Transverse colon (tissue), 4 donors: ENCODE data around the gene CDHR1. TPM values are rescaled to one million over a fixed set of nuclear protein-coding genes. Genes with fewer than 3 reads are reported as not detected.

Experiments used
- DNase-seq: peaks from one replicate; pipeline ENCODE4 v3.0.0-alpha.2; 2019
- H3K27ac ChIP-seq, 4 donors: fragments of 200-600 bp; sonication (generic); 2 replicates each; pipeline ENCODE4 v1.5.1; 2016 to 2018; ENCODE audit warnings: inconsistent platforms in 4 of 4
- H3K27me3 ChIP-seq: fragments of 200-600 bp; sonication (generic); 2 replicates; pipeline ENCODE4 v1.5.1; 2017; ENCODE audit warnings: inconsistent platforms
- H3K36me3 ChIP-seq, 4 donors: fragments of 200-600 bp; sonication (generic); 2 replicates each; pipeline ENCODE4 v1.5.1; 2017 to 2019; ENCODE audit warnings: inconsistent platforms in 4 of 4
- H3K4me1 ChIP-seq, 4 donors: fragments of 200-600 bp; sonication (generic); 2 replicates each; pipeline ENCODE4 v1.5.1; 2017 to 2020; ENCODE audit warnings: inconsistent platforms in 4 of 4
- H3K4me3 ChIP-seq, 4 donors: fragments of 200-600 bp; sonication (generic); 1 replicate in 1 of 4; 2 replicates in 3 of 4; pipeline versions ENCODE4 v1.5.1 to v1.6.1; 2017 to 2019; ENCODE audit warnings: inconsistent platforms in 4 of 4
- H3K9me3 ChIP-seq, 2 donors: fragments of 200-600 bp; sonication (generic); 2 replicates each; pipeline ENCODE4 v1.5.1; 2017 to 2019; ENCODE audit warnings: inconsistent platforms in 2 of 2
- CTCF ChIP-seq, 5 experiments: fragments of 200-600 bp in 3 of 5; fragments of 450-650 bp in 2 of 5; sonication (generic) in 3 of 5; IDR thresholded peaks; 1 replicate in 2 of 5; 2 replicates in 3 of 5; pipeline ENCODE4 v1.5.1; 2016 to 2017; ENCODE audit warnings: antibody characterized with exemption in 5 of 5, inconsistent platforms in 3 of 5, mild to moderate bottlenecking in 2 of 5, moderate library complexity in 1 of 5
- EP300 ChIP-seq: sonication (generic); formaldehyde crosslinking; IDR thresholded peaks from one replicate; pipeline ENCODE4 v1.6.1; 2017; ENCODE audit warnings: antibody characterized with exemption, low read depth
- POLR2A ChIP-seq: fragments of 450-650 bp; IDR thresholded peaks from one replicate; pipeline ENCODE4 v1.6.1; 2016; ENCODE audit warnings: antibody characterized with exemption, mild to moderate bottlenecking, moderate library complexity
- POLR2AphosphoS5 ChIP-seq, 3 donors: sonication (generic); formaldehyde crosslinking; IDR thresholded peaks; one replicate each; pipeline ENCODE4 v1.6.1; 2016; ENCODE audit warnings: antibody characterized with exemption in 3 of 3
- WGBS, 2 donors: methylation state at CpG; one replicate each; pipeline ENCODE4 v1.1.5; 2018; ENCODE audit warnings: low coverage in 1 of 2; 5-methylcytosine and 5-hydroxymethylcytosine counted together
- in situ Hi-C, 4 donors: fragments of 200-750 bp; cut with MboI; loops; one replicate each; pipeline versions ENCODE4 v1.15.0 to v1.15.1; 2017; ENCODE audit warnings: low sequenced_read_pairs in 3 of 4, low pct_ligation_motif_present in 1 of 4, low pct_unique_long_range_greater_than_20kb in 1 of 4
- intact Hi-C: fragments of 100-400 bp; cut with DNase I; formaldehyde crosslinking; loops from one replicate; pipeline ENCODE4 v1.15.1; 2023; ENCODE audit warnings: low total_unique reads
- total RNA-seq, 4 donors: library from RNA; depleted of rRNA; stranded (reverse); fragments of >200 nt; gene quantifications; one replicate each; pipeline ENCODE4 v1.1.0, GENCODE V29; 2016

CDHR1 gene
- total RNA-seq, 4 donors from 2014 or later = 42.1 to 110 (median 75.5) TPM

- TF ChIP-seq POLR2A = no peak
- TF ChIP-seq CTCF (IDR thresholded peaks at IDR 0.05) = no peak
- no peak for TF ChIP-seq POLR2AphosphoS5 (IDR thresholded peaks at IDR 0.05)
- TF ChIP-seq EP300 = no peak
- Histone ChIP-seq H3K27ac (no peak overlapping the region), H3K27me3 (no peaks in the 10 kb centered on the region), H3K9me3 (no peaks in the 10 kb centered on the region), H3K4me1 (no peaks in the 10 kb centered on the region), H3K4me3 (no peak overlapping the region), H3K36me3 (peaks cover 0 to 67% (median 33%) of the 10 kb centered on the region in 4 donors)
- in situ Hi-C loops = no loop called here
- no peak for DNase-seq
- intact Hi-C loops = no loop called here
These were observed 41.6 kb upstream of the CDHR1 start for GRCh38 chr10:84152769-84153168.

GRCh38 chr10:84155521-84155920 lies 38.8 kb upstream of the CDHR1 start:
- intact Hi-C loops = no loop called here
- H3K4me3 ChIP-seq = no peak overlapping the region
- 89 to 94% methylated on average over 3 to 4 of the region's 4 CpGs for WGBS, 2 donors
- H3K9me3 ChIP-seq = no peaks in the 10 kb centered on the region
- H3K27ac ChIP-seq = no peak overlapping the region
- peaks cover 0 to 47% (median 22%) of the 10 kb centered on the region in 4 donors for H3K36me3 ChIP-seq
- H3K4me1 ChIP-seq = peaks cover 0 to 8% (median 0%) of the 10 kb centered on the region in 4 donors
- in situ Hi-C loops = no loop called here
- DNase-seq = no peak
- TF ChIP-seq POLR2AphosphoS5 (IDR thresholded peaks at IDR 0.05) = no peak
- no peak for TF ChIP-seq POLR2A
- TF ChIP-seq CTCF (IDR thresholded peaks at IDR 0.05) = no peak
- no peak for TF ChIP-seq EP300
- H3K27me3 ChIP-seq = no peaks in the 10 kb centered on the region

- TF ChIP-seq POLR2AphosphoS5 (IDR thresholded peaks at IDR 0.05) (no peak), CTCF (IDR thresholded peaks at IDR 0.05) (no peak), POLR2A (no peak), EP300 (no peak)
These were observed 38.3 kb upstream of the CDHR1 start for GRCh38 chr10:84156009-84156408.

GRCh38 chr10:84156768-84157167 lies 37.6 kb upstream of the CDHR1 start:
- H3K27me3 ChIP-seq = no peaks in the 10 kb centered on the region
- TF ChIP-seq POLR2A (peak; percentile 10), EP300 (no peak), POLR2AphosphoS5 (IDR thresholded peaks at IDR 0.05) (peak in 1 of 3 donors; percentile 15), CTCF (IDR thresholded peaks at IDR 0.05) (no peak)
- 57 to 68% methylated on average over 8 to 10 of the region's 10 CpGs for WGBS, 2 donors
- in situ Hi-C loops = no loop called here
- no peak overlapping the region for H3K4me3 ChIP-seq
- intact Hi-C loops = no loop called here
- no peak overlapping the region for H3K27ac ChIP-seq
- H3K9me3 ChIP-seq = no peaks in the 10 kb centered on the region
- peaks cover 0 to 35% (median 16%) of the 10 kb centered on the region in 4 donors for H3K36me3 ChIP-seq
- DNase-seq = no peak
- H3K4me1 ChIP-seq = peaks cover 0 to 8% (median 0%) of the 10 kb centered on the region in 4 donors

More at GRCh38 chr10:84156009-84156408, 38.3 kb upstream of the CDHR1 start:
- Histone ChIP-seq H3K4me1 (peaks cover 0 to 8% (median 0%) of the 10 kb centered on the region in 4 donors), H3K27ac (no peak overlapping the region), H3K36me3 (peaks cover 0 to 42% (median 20%) of the 10 kb centered on the region in 4 donors), H3K4me3 (no peak overlapping the region), H3K9me3 (no peaks in the 10 kb centered on the region), H3K27me3 (no peaks in the 10 kb centered on the region)
- intact Hi-C loops = no loop called here
- DNase-seq = no peak
- 92% methylated on average over 2 of the region's 2 CpGs; no CpG with 5 or more reads in 1 of the 2 donors for WGBS, 2 donors
- in situ Hi-C loops = no loop called here
